ENCODE measurements around the gene NDUFAB1. TPM values are rescaled to one million over a fixed set of nuclear protein-coding genes. Genes with fewer than 3 reads are reported as not detected.
A peak's percentile ranks its signal among the peaks of the same experiment; 100 is the strongest.
"Not testable (repeated sequence)": the region's sequence is repeated elsewhere in the genome, so short reads cannot be mapped to it uniquely, and the experiment has no call there.

NDUFAB1 gene
- total and polyA plus RNA-seq, 10 donors, result 40.1 to 140 (median 63.6) TPM

- no peak for DNase-seq
- intact Hi-C loops (cut with DNase I; ENCODE audit: low total_unique reads), result loop anchor here (5.0 to 10.0 kb wide), 2 partner anchors 37 to 89 kb away; partner anchors contain the start of genes EARS2 and UBFD1
- WGBS, 5 donors, result 94 to 98% (median 95%) methylated on average over 12 of the region's 12 CpGs
- H3K9me3 ChIP-seq, result no peaks in the 10 kb centered on the region
- peak overlapping the region in 1 of 8 donors; percentile 90 for H3K4me3 ChIP-seq
- no peak overlapping the region for H3K27ac ChIP-seq
- H3K4me1 ChIP-seq, result peaks cover 15 to 62% (median 37%) of the 10 kb centered on the region in 6 donors
- TF ChIP-seq POLR2AphosphoS5 (IDR thresholded peaks at IDR 0.05), result no peak
- no peak for TF ChIP-seq POLR2A (IDR thresholded peaks at IDR 0.05)
- H3K27me3 ChIP-seq (replicated peaks in 1 of 7), result no peaks in the 10 kb centered on the region
- H3K36me3 ChIP-seq, result peaks cover 0 to 56% (median 38%) of the 10 kb centered on the region in 6 donors
These were observed 1.9 kb downstream of the NDUFAB1 start for GRCh38 chr16:23594186-23594585.

GRCh38 chr16:23590181-23590580 is 5.9 kb downstream of the NDUFAB1 start:
- H3K4me1 ChIP-seq, result peaks cover 9 to 41% (median 20%) of the 10 kb centered on the region in 6 donors
- TF ChIP-seq POLR2A (IDR thresholded peaks at IDR 0.05) (no peak), CTCF (IDR thresholded peaks at IDR 0.05 in 8 of 11, conservative IDR thresholded peaks at IDR 0.05 in 3 of 11) (no peak), POLR2AphosphoS5 (IDR thresholded peaks at IDR 0.05) (no peak)
- H3K27ac ChIP-seq, result no peak overlapping the region
- no peaks in the 10 kb centered on the region for H3K27me3 ChIP-seq (replicated peaks in 1 of 7)
- WGBS, 5 donors, result 89 to 97% (median 95%) methylated on average over 3 of the region's 3 CpGs
- peaks cover 2 to 96% (median 76%) of the 10 kb centered on the region in 6 donors for H3K36me3 ChIP-seq
- no peak overlapping the region for H3K4me3 ChIP-seq
- H3K9me3 ChIP-seq, result no peaks in the 10 kb centered on the region
- DNase-seq, result no peak
- intact Hi-C loops (cut with DNase I; ENCODE audit: low total_unique reads), result loop anchor here (5.0 to 10.0 kb wide), 2 partner anchors 33 to 85 kb away; partner anchors contain the start of genes EARS2 and UBFD1

- H3K4me1 ChIP-seq, result peaks cover 0 to 17% (median 1%) of the 10 kb centered on the region in 6 donors
- TF ChIP-seq POLR2A (IDR thresholded peaks at IDR 0.05), result no peak
- no peak for TF ChIP-seq POLR2AphosphoS5 (IDR thresholded peaks at IDR 0.05)
- no peak for TF ChIP-seq CTCF (IDR thresholded peaks at IDR 0.05 in 8 of 11, conservative IDR thresholded peaks at IDR 0.05 in 3 of 11)
- WGBS, 5 donors, result 74 to 96% (median 91%) methylated on average over 5 of the region's 5 CpGs
- peaks cover 2 to 100% (median 84%) of the 10 kb centered on the region in 6 donors for H3K36me3 ChIP-seq
- no peaks in the 10 kb centered on the region for H3K27me3 ChIP-seq (replicated peaks in 1 of 7)
- H3K9me3 ChIP-seq, result no peaks in the 10 kb centered on the region
- intact Hi-C loops (cut with DNase I; ENCODE audit: low total_unique reads), result no loop called here
- no peak overlapping the region for H3K27ac ChIP-seq
- H3K4me3 ChIP-seq, result no peak overlapping the region
- DNase-seq, result no peak
These were observed 8.4 kb downstream of the NDUFAB1 start for GRCh38 chr16:23587726-23588125.

- Histone ChIP-seq H3K4me3 (no peak overlapping the region), H3K9me3 (no peaks in the 10 kb centered on the region), H3K4me1 (no peaks in the 10 kb centered on the region), H3K27me3 (replicated peaks in 1 of 7) (no peaks in the 10 kb centered on the region), H3K27ac (no peak overlapping the region), H3K36me3 (peaks cover 2 to 100% (median 80%) of the 10 kb centered on the region in 6 donors)
- TF ChIP-seq POLR2A (IDR thresholded peaks at IDR 0.05), result no peak
- no peak for TF ChIP-seq POLR2AphosphoS5 (IDR thresholded peaks at IDR 0.05)
- TF ChIP-seq CTCF (IDR thresholded peaks at IDR 0.05 in 8 of 11, conservative IDR thresholded peaks at IDR 0.05 in 3 of 11), result no peak
- intact Hi-C loops (cut with DNase I; ENCODE audit: low total_unique reads), result no loop called here
- WGBS, 5 donors, result 89 to 98% (median 92%) methylated on average over 13 to 14 of the region's 14 CpGs
- no peak for DNase-seq
These were observed 11.7 kb downstream of the NDUFAB1 start for GRCh38 chr16:23584186-23585076.

- H3K27ac ChIP-seq; H3K4me3 ChIP-seq; DNase-seq; H3K9me3 ChIP-seq; H3K27me3 ChIP-seq (replicated peaks in 1 of 7); intact Hi-C loops (cut with DNase I; ENCODE audit: low total_unique reads); H3K4me1 ChIP-seq: not testable (repeated sequence)
- peaks cover 0 to 100% (median 77%) of the 10 kb centered on the region in 6 donors for H3K36me3 ChIP-seq
- WGBS, 5 donors, result 91 to 99% (median 94%) methylated on average over 14 to 30 of the region's 30 CpGs
These were observed 12.8 kb downstream of the NDUFAB1 start for GRCh38 chr16:23583271-23583670.
